ENCODE measurements around the gene URI1. TPM values are rescaled to one million over a fixed set of nuclear protein-coding genes. Genes with fewer than 3 reads are reported as not detected.
"Not testable (repeated sequence)": the region's sequence is repeated elsewhere in the genome, so short reads cannot be mapped to it uniquely, and the experiment has no call there.

Gene URI1
- total and polyA plus RNA-seq, 2 experiments from 2014 or later, result 16.2 to 58.1 TPM

DNA sequence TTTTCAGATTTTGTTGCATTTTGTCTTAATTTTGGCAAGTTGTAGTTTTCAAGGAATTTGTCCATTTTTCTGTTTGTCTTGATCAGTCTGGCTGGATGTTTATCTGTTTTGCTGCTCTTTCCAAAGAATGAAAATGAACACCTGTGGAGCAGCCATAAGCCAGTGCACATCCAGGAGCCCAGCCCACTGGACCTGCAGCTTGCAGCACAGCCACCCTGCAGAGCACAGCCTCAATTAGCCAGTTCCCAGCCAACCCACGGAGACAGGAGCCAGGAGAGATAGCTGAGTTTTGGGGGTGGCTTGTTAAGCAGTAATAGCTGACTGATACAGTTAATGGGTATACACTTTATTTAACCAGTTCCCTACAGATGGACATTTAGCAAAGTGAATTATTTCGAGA is 38.0 kb upstream of the URI1 start:
- Histone ChIP-seq H3K27ac (no peak overlapping the region), H3K4me2 (ENCODE audit: unreplicated experiment) (no peak overlapping the region), H3F3A (ENCODE audit: insufficient read depth) (no peaks in the 10 kb centered on the region), H3K9me3 (ENCODE audit: low read depth) (no peaks in the 10 kb centered on the region), H2AFZ (no peak overlapping the region), H3K79me2 (ENCODE audit: insufficient read depth) (no peaks in the 10 kb centered on the region), H3K9me2 (ENCODE audit: insufficient read depth) (no peaks in the 10 kb centered on the region), H3K27me3 (replicated peaks; ENCODE audit: insufficient read depth) (0 out of 2 replicates have a peak, but pooled peaks cover 3% of the 10 kb centered on the region), H3K36me3 (ENCODE audit: low read depth) (no peaks in the 10 kb centered on the region), H3K9ac (no peak overlapping the region), H4K20me1 (ENCODE audit: insufficient read depth) (no peaks in the 10 kb centered on the region), H3K4me1 (ENCODE audit: insufficient read depth) (no peaks in the 10 kb centered on the region), H3K4me3 (no peak overlapping the region)
- no peak for DNase-seq
- TF ChIP-seq EZH2 (IDR thresholded peaks at IDR 0.05; ENCODE audit: insufficient read depth, poor library complexity, severe bottlenecking) (no peak), EZH2phosphoT487 (IDR thresholded peaks at IDR 0.05; ENCODE audit: insufficient read depth, low read depth) (no peak)
- in situ Hi-C loops (cut with MboI), result no loop called here
- 24 to 27% methylated on average over 2 of the region's 2 CpGs for WGBS, 2 experiments (ENCODE audit: low coverage in 1 of 2, low lambda C conversion rate in 2 of 2, missing lambda C conversion rate in 2 of 2)

DNA sequence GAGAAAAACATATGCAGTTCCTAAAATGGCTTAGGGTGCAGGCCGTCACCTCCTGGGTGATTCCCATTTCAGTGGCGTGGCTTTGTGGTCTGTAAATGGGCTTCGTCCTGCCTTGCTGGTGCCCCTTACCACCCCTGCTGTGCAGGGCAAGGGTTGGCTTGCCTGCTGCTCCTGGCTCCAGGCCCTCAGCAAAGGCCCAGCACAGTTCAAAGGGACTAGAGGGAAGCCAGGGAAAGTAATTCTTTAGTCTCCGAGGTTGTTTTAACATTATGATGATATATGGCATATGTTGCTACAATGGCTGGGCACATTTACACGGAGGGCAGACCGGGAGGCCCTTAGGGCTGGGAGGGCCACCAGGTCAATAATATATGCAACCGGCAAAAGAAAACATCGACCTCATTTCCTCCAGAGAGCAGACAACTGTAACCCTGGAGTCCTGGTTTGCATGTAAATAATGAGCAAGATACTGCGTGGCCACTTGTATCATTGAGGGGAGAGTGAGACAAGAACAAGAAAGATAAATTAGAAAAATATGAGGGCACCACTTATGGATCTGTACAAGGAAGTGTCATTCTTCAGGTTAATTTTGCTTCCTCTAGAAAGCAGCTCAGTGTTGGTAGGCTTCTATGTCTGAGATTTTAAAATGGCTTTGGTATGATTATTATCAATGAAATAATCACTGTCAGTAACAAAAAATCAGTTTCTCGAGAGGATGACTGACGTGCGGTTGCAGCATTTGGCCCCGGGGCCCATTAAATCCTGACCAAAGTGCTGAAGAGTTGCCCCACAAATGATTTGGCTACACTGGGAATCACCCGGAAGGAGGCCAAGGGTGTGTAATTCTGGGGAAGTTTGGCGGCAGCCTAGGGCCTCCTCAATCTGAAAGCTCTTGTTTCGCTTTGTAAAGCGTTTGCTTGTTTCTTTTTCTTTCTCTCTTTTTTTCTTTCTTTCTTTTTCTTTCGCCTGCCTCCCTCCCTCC is 32.8 kb upstream of the URI1 start:
- Histone ChIP-seq H3F3A (ENCODE audit: insufficient read depth) (no peaks in the 10 kb centered on the region), H3K27ac (no peak overlapping the region), H3K9ac (no peak overlapping the region), H3K4me3 (no peak overlapping the region), H3K79me2 (ENCODE audit: insufficient read depth) (no peaks in the 10 kb centered on the region), H3K9me3 (ENCODE audit: low read depth) (no peaks in the 10 kb centered on the region), H3K4me1 (ENCODE audit: insufficient read depth) (no peaks in the 10 kb centered on the region), H3K4me2 (ENCODE audit: unreplicated experiment) (no peak overlapping the region), H4K20me1 (ENCODE audit: insufficient read depth) (no peaks in the 10 kb centered on the region), H2AFZ (no peak overlapping the region), H3K27me3 (replicated peaks; ENCODE audit: insufficient read depth) (0 out of 2 replicates have a peak, but pooled peaks cover 3% of the 10 kb centered on the region), H3K9me2 (ENCODE audit: insufficient read depth) (no peaks in the 10 kb centered on the region), H3K36me3 (ENCODE audit: low read depth) (no peaks in the 10 kb centered on the region)
- peak; percentile 16 for DNase-seq
- in situ Hi-C loops (cut with MboI), result no loop called here
- 42 to 45% methylated on average over 15 to 18 of the region's 18 CpGs for WGBS, 2 experiments (ENCODE audit: low coverage in 1 of 2, low lambda C conversion rate in 2 of 2, missing lambda C conversion rate in 2 of 2)
- TF ChIP-seq EZH2 (IDR thresholded peaks at IDR 0.05; ENCODE audit: insufficient read depth, poor library complexity, severe bottlenecking), result no peak
- TF ChIP-seq EZH2phosphoT487 (IDR thresholded peaks at IDR 0.05; ENCODE audit: insufficient read depth, low read depth), result no peak

DNA sequence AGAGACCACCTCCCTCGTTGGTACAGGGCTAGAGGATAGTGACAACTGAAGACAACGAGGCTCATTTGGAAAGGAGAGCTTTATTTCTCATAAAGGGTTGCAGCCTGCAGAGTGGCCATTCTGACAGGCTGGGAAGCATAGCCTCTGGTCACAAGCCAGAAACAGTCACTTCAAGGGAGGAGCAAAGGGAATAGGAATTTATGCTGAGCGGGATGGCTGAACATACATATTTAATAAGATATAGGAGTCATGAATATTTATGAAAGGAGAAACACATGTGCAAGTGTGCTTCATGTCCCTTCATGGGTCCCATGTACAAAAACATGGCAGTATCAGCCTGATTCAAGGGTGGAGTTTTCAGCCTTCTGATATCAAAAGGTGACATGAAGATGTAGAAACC is 27.1 kb upstream of the URI1 start:
- DNase-seq, result peak; percentile 16
- Histone ChIP-seq H4K20me1 (ENCODE audit: insufficient read depth) (no peaks in the 10 kb centered on the region), H2AFZ (no peak overlapping the region), H3K36me3 (ENCODE audit: low read depth) (no peaks in the 10 kb centered on the region), H3K79me2 (ENCODE audit: insufficient read depth) (no peaks in the 10 kb centered on the region), H3F3A (ENCODE audit: insufficient read depth) (no peaks in the 10 kb centered on the region), H3K4me3 (no peak overlapping the region), H3K27ac (no peak overlapping the region), H3K9me3 (ENCODE audit: low read depth) (no peaks in the 10 kb centered on the region), H3K9ac (no peak overlapping the region), H3K4me2 (ENCODE audit: unreplicated experiment) (no peak overlapping the region), H3K27me3 (replicated peaks; ENCODE audit: insufficient read depth) (no peaks in the 10 kb centered on the region), H3K9me2 (ENCODE audit: insufficient read depth) (no peaks in the 10 kb centered on the region), H3K4me1 (ENCODE audit: insufficient read depth) (no peaks in the 10 kb centered on the region)
- in situ Hi-C loops (cut with MboI), result no loop called here
- TF ChIP-seq EZH2phosphoT487 (IDR thresholded peaks at IDR 0.05; ENCODE audit: insufficient read depth, low read depth) (no peak), EZH2 (IDR thresholded peaks at IDR 0.05; ENCODE audit: insufficient read depth, poor library complexity, severe bottlenecking) (no peak)
- WGBS, 2 experiments (ENCODE audit: low coverage in 1 of 2, low lambda C conversion rate in 2 of 2, missing lambda C conversion rate in 2 of 2), result 9 to 10% methylated on average over 3 of the region's 3 CpGs

GRCh38 chr19:29915832-29916231 is 26.2 kb upstream of the URI1 start:
- H3K27ac ChIP-seq; H3K36me3 ChIP-seq (ENCODE audit: low read depth); H4K20me1 ChIP-seq (ENCODE audit: insufficient read depth); H3K9me2 ChIP-seq (ENCODE audit: insufficient read depth); H3K4me3 ChIP-seq; H3K4me2 ChIP-seq (ENCODE audit: unreplicated experiment); H3K79me2 ChIP-seq (ENCODE audit: insufficient read depth); H3K9me3 ChIP-seq (ENCODE audit: low read depth); H3K4me1 ChIP-seq (ENCODE audit: insufficient read depth); H3F3A ChIP-seq (ENCODE audit: insufficient read depth); H3K9ac ChIP-seq; H2AFZ ChIP-seq; DNase-seq; H3K27me3 ChIP-seq (replicated peaks; ENCODE audit: insufficient read depth); in situ Hi-C loops (cut with MboI): not testable (repeated sequence)
- 0 to 50% methylated on average over 1 to 2 of the region's 2 CpGs for WGBS, 2 experiments (ENCODE audit: low coverage in 1 of 2, low lambda C conversion rate in 2 of 2, missing lambda C conversion rate in 2 of 2)

Measured in GM23248 (cell line).